ENCODE measurements around the gene OR52K1. TPM values are rescaled to one million over a fixed set of nuclear protein-coding genes. Genes with fewer than 3 reads are reported as not detected.

OR52K1 gene
- total RNA-seq, 1 experiment from 2014 or later = not detected

GRCh38 chr11:4465407-4465806 is 17.0 kb upstream of the OR52K1 start:
- intact Hi-C loops (cut with micrococcal nuclease) = no loop called here
- ATAC-seq (no peak), DNase-seq (no peak)
- no TSS peak for BruUV-seq (replicated peaks)
- H3K9me3 ChIP-seq (ENCODE audit: low read length) = 0 out of 2 replicates have a peak, but pooled peaks cover 4% of the 10 kb centered on the region
- H3F3A ChIP-seq (ENCODE audit: low read length, unreplicated experiment) = no peaks in the 10 kb centered on the region
- H3K27me3 ChIP-seq (ENCODE audit: low read length) = no peaks in the 10 kb centered on the region
- POLR2A ChIA-PET (ENCODE audit: unreplicated experiment) = no interaction called here
- no peaks in the 10 kb centered on the region for H3K4me1 ChIP-seq (ENCODE audit: insufficient read depth, low read length)
- H3K9ac ChIP-seq (ENCODE audit: low read length) = no peak overlapping the region
- no peak for TF ChIP-seq CTCF (conservative IDR thresholded peaks at IDR 0.05; ENCODE audit: low read depth, low read length)
- TF ChIP-seq EZH2 (IDR thresholded peaks at IDR 0.05; ENCODE audit: low read length, unreplicated experiment) = no peak
- no peak for TF ChIP-seq EZH2phosphoT487 (IDR thresholded peaks at IDR 0.05; ENCODE audit: borderline replicate concordance, low read length)
- H3K4me2 ChIP-seq (ENCODE audit: low read length) = no peak overlapping the region
- CTCF ChIA-PET = no interaction called here
- H3K27ac ChIP-seq (ENCODE audit: low read length) = no peak overlapping the region
- no peaks in the 10 kb centered on the region for H3K9me2 ChIP-seq (replicated peaks; ENCODE audit: low read length)
- no peaks in the 10 kb centered on the region for H3K79me2 ChIP-seq (ENCODE audit: low read length)
- H3K36me3 ChIP-seq (ENCODE audit: low read depth, low read length) = no peaks in the 10 kb centered on the region
- no peaks in the 10 kb centered on the region for H4K20me1 ChIP-seq (ENCODE audit: low read length)
- no peak overlapping the region for H3K4me3 ChIP-seq (ENCODE audit: low read length)
- H2AFZ ChIP-seq (ENCODE audit: low read length) = no peak overlapping the region

- BruUV-seq (replicated peaks) = no TSS peak
- Histone ChIP-seq H3K4me3 (ENCODE audit: low read length) (no peak overlapping the region), H3F3A (ENCODE audit: low read length, unreplicated experiment) (no peaks in the 10 kb centered on the region), H3K4me2 (ENCODE audit: low read length) (no peak overlapping the region), H3K9me3 (ENCODE audit: low read length) (0 out of 2 replicates have a peak, but pooled peaks cover 4% of the 10 kb centered on the region), H3K27ac (ENCODE audit: low read length) (no peak overlapping the region), H3K36me3 (ENCODE audit: low read depth, low read length) (no peaks in the 10 kb centered on the region), H3K9ac (ENCODE audit: low read length) (no peak overlapping the region), H3K27me3 (ENCODE audit: low read length) (no peaks in the 10 kb centered on the region; the same call in 1 of the 2 replicates), H2AFZ (ENCODE audit: low read length) (no peak overlapping the region), H3K9me2 (replicated peaks; ENCODE audit: low read length) (no peaks in the 10 kb centered on the region), H3K79me2 (ENCODE audit: low read length) (no peaks in the 10 kb centered on the region), H4K20me1 (ENCODE audit: low read length) (no peaks in the 10 kb centered on the region), H3K4me1 (ENCODE audit: insufficient read depth, low read length) (no peaks in the 10 kb centered on the region)
- TF ChIP-seq CTCF (conservative IDR thresholded peaks at IDR 0.05; ENCODE audit: low read depth, low read length) (no peak), EZH2 (IDR thresholded peaks at IDR 0.05; ENCODE audit: low read length, unreplicated experiment) (no peak), EZH2phosphoT487 (IDR thresholded peaks at IDR 0.05; ENCODE audit: borderline replicate concordance, low read length) (no peak)
- ATAC-seq (no peak), DNase-seq (no peak)
- POLR2A ChIA-PET (ENCODE audit: unreplicated experiment) = no interaction called here
- CTCF ChIA-PET = no interaction called here
- intact Hi-C loops (cut with micrococcal nuclease) = no loop called here
These were observed 16.1 kb upstream of the OR52K1 start for GRCh38 chr11:4466131-4466870.

- POLR2A ChIA-PET (ENCODE audit: unreplicated experiment) = no interaction called here
These were observed 15.5 kb upstream of the OR52K1 start for GRCh38 chr11:4466871-4467442.

More at GRCh38 chr11:4466871-4467442, 15.5 kb upstream of the OR52K1 start:
- no peak overlapping the region for H3K4me2 ChIP-seq (ENCODE audit: low read length)
- H4K20me1 ChIP-seq (ENCODE audit: low read length) = no peaks in the 10 kb centered on the region
- H3K27me3 ChIP-seq (ENCODE audit: low read length) = no peaks in the 10 kb centered on the region; the same call in 1 of the 2 replicates
- 0 out of 2 replicates have a peak, but pooled peaks cover 4% of the 10 kb centered on the region for H3K9me3 ChIP-seq (ENCODE audit: low read length)
- H3K9ac ChIP-seq (ENCODE audit: low read length) = no peak overlapping the region
- DNase-seq = no peak
- no TSS peak for BruUV-seq (replicated peaks)
- ATAC-seq = no peak
- no peak overlapping the region for H3K27ac ChIP-seq (ENCODE audit: low read length)
- no peaks in the 10 kb centered on the region for H3K4me1 ChIP-seq (ENCODE audit: insufficient read depth, low read length)
- H3K79me2 ChIP-seq (ENCODE audit: low read length) = no peaks in the 10 kb centered on the region
- H2AFZ ChIP-seq (ENCODE audit: low read length) = no peak overlapping the region
- no peak overlapping the region for H3K4me3 ChIP-seq (ENCODE audit: low read length)
- no peaks in the 10 kb centered on the region for H3F3A ChIP-seq (ENCODE audit: low read length, unreplicated experiment)
- TF ChIP-seq CTCF (conservative IDR thresholded peaks at IDR 0.05; ENCODE audit: low read depth, low read length) (no peak), EZH2 (IDR thresholded peaks at IDR 0.05; ENCODE audit: low read length, unreplicated experiment) (no peak), EZH2phosphoT487 (IDR thresholded peaks at IDR 0.05; ENCODE audit: borderline replicate concordance, low read length) (no peak)
- no peaks in the 10 kb centered on the region for H3K36me3 ChIP-seq (ENCODE audit: low read depth, low read length)
- H3K9me2 ChIP-seq (replicated peaks; ENCODE audit: low read length) = no peaks in the 10 kb centered on the region
- CTCF ChIA-PET = no interaction called here
- intact Hi-C loops (cut with micrococcal nuclease) = no loop called here

Data from PC-3 (cell line).